Stimulated activated CD4-positive, alpha-beta T cell treated with anti-CD3 and anti-CD28 coated beads, Interleukin-1b, Interleukin-23, amount 100 ng/mL, for 24 hours (primary cell): ENCODE data around the gene AVPR1A.

ENCODE experiments used
- DNase-seq, 4 experiments: peaks; one replicate each; pipeline ENCODE4 v3.0.0-alpha.2; 2020; ENCODE audit warnings: low read depth in 4 of 4, low spot score in 1 of 4

The AVPR1A gene

DNA sequence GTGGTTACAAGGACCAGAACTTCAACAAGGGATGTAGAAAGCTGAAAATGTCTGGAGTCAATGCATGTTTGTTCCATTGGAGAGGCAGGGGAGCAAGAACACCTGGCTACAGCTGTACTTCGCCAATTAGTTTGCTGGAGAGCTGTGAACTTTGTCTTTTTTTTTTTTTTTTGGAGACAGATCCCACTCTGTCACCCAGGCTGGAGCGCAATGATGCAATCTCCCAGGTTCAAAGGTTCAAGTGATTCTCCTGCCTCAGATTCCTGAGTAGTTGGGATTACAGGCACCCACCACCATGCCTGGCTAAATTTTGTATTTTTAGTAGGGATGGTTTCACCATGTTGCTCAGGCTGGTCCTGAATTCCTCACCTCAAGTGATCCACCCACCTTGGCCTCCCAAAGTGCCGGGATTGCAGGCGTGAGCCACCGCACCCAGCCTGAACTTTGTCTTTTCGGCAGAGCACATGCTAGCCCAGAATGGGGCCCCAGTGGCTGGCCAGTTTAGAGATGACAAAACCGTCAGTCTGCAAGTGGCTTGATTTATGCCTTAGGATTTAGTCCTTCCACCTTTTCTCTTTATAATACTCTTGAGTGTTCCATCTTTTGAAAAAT, 55.5 kb downstream of the AVPR1A start:
- DNase-seq = no peak

DNA sequence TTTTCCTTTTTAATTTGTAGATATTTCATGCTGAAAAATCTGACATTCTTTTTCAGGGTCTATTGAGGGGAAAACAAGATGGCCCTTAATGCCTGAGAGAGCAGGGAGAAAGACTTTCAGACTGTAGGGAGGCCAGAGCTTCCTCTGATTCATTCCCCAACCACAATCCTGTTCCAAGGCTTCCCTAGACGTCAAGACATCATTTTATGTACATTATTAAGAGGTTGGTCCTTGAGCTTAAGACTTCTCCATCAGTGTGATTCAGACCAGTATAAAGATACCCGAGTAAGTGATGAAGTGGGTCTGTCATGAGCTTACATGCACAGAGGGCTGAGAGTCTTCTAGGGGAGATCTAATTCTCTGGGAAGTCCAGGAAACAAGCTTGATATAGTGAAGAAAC, 57.3 kb downstream of the AVPR1A start:
- no peak for DNase-seq

DNA sequence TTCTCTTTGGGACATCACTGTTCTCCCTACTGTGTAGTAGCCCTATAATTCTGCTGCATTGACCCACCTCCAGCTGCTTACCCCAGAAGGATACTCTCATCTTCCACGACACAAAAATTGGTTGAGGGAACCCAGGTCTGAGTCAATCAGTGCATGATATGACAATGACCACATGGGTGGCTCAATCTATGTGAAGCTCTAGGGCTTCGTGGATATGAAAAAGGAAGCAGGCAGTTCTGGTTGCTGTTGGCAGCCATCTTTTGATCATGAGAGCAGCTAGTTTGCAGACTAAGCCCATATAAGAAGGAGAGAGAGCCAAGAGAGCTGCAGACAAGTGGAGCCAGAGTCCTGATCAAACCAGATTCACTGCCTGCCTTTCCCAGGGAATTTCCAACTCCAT, 57.9 kb downstream of the AVPR1A start:
- no peak for DNase-seq
